ENCODE data around the gene ALX4.

The ALX4 gene

DNA sequence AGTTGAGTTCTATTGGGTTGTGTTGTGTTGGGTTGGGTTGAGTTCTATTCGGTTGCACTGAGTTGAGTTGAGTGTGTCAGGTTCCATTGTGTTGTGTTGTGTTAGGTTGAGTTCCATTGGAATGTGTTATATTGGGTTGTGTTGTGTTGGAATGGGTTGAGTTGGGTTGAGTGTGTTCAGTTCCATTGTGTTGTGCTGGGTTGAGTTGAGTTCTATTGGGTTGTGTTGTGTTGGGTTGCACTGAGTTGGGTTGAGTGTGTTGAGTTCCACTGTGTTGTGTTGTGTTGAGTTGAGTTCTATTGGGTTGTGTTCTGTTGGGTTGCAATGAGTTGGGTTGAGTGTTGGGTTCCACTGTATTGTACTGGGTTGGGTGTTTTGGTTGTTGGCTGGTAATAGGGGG is 35.5 kb downstream of the ALX4 start:
- TF ChIP-seq, protein P1, sequence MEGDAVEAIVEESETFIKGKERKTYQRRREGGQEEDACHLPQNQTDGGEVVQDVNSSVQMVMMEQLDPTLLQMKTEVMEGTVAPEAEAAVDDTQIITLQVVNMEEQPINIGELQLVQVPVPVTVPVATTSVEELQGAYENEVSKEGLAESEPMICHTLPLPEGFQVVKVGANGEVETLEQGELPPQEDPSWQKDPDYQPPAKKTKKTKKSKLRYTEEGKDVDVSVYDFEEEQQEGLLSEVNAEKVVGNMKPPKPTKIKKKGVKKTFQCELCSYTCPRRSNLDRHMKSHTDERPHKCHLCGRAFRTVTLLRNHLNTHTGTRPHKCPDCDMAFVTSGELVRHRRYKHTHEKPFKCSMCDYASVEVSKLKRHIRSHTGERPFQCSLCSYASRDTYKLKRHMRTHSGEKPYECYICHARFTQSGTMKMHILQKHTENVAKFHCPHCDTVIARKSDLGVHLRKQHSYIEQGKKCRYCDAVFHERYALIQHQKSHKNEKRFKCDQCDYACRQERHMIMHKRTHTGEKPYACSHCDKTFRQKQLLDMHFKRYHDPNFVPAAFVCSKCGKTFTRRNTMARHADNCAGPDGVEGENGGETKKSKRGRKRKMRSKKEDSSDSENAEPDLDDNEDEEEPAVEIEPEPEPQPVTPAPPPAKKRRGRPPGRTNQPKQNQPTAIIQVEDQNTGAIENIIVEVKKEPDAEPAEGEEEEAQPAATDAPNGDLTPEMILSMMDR (IDR thresholded peaks at IDR 0.05): no peak

DNA sequence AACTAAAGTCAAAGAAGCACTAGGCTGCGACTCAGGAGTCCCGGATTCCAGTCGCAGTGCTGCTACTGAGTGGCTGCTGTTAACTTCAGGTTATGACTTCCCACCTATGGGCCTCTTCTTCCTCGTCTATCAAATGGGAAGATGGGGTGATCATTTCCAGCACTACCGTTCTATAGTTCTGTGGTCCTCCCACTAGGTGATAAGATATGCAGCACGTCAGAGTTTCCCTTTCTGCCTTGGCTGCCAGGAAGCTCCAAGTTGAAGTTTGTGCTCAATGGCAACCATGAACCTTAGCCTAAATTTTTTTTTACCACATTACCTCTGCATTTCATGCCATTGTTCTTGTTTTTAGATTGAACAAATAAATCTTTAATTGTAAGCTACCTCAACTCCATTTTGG is 38.7 kb downstream of the ALX4 start:
- TF ChIP-seq, protein P1 (IDR thresholded peaks at IDR 0.05): no peak

DNA sequence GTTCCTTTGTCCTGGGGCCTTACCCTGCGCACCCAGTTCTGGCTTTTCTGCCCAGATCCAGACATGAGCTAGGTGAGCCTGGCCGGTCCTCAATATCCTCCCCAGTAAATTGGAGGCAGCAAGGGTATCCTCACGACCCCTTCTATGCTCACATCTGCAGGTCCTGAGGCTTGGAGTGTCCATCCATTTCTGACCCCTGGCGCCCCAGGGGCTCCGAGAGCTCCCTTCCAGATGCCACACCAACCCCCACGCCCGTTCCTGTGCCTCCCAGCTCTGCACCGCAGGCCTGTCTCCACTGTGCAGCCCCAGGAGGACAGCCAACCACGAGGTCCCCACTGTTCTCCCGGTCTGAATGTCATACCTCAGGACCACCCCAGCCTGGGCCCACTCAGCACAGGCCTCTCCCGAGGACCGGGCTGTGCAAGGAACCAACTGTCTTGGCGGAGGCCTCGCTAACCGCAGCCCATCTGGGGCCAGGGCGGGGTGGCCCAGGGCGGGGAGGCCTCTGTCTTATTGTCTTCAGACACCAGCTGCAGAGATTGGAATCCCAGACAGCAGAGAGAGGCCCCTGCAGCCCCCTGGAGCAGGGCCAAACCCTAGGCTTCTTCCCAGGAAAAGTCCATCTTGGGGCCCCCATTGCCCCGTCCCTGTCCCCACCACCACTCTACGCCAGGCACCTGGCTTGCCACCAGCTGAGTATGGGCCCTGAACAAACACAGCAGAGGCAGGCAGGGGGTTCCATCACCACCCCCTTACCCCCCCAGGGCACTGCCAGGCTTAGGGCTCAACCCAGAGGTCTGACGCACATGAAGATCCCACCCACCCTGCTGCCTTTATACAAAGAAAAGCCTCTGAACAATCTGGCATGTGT is 39.3 kb downstream of the ALX4 start:
- TF ChIP-seq, protein P1 (IDR thresholded peaks at IDR 0.05): no peak

DNA sequence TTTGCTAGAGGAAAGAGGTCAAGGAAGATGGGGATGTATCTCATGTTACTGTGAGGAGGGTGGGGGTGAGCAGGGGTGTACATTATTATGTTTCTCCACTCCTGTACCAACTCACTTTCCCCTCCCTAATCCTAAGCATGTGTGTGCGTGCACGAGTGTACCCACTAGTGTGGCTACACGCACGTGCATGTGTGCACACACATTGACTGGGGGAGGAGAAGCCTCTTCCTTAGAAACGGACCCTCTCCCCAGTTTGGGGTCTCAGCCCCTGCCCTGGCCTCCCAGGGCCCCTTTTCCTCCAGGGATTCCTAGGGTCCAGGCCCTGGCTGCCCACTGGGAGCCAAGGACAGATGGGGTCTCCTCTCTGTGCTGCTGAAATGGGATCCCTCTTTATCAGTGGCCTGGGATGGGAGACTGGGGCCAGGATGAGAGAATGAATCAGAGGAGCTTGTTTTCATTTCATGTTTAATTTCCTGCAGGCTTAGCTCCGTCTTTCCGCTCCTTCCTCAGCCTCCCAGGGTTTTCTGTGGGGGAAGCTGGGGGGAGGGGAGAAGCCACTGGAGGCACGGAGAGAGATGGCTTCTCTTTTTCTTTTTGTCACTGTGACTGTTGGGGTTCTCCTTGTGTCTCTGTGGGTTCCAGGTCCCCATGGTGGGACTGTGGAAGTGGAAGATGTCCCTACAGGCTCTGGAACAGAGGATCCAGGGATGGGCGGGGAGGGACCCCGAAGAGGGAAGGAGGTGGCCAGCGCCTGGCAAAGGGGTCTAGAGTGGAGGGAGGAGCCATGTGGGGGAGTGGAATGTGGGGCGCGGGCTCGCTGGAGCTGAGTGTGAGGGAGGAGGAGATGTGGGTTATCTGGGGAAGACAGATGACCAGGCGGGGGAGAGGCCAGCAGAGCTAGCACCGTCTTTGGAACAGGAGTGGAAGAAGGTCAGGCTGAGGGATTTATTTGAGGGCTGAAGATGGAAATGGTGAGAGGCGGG is 40.3 kb downstream of the ALX4 start:
- TF ChIP-seq, protein P1 (IDR thresholded peaks at IDR 0.05): no peak

DNA sequence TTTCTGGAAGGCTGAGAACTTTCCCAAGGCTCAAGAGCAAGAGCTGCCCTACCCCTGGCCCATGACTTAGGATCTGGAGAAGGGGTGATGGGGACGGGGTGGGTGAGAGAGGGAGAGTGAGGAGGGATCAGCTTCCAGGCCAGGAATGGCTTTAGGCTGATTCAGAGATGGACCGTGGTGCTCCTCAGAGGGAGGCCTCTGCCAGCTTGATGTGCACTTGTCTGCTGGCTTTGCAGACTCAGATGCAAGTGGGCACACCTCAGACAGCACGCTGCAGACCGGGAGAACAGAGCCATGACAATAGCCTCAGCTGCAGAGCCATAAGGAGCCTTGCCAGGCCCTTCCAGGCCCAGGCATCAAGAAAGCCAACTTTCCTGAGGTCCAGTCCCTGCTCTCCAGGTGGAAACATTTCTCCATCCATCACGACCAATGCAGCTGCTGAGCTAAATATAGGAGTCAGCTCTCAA is 41.3 kb downstream of the ALX4 start:
- TF ChIP-seq, protein P1 (IDR thresholded peaks at IDR 0.05): no peak

DNA sequence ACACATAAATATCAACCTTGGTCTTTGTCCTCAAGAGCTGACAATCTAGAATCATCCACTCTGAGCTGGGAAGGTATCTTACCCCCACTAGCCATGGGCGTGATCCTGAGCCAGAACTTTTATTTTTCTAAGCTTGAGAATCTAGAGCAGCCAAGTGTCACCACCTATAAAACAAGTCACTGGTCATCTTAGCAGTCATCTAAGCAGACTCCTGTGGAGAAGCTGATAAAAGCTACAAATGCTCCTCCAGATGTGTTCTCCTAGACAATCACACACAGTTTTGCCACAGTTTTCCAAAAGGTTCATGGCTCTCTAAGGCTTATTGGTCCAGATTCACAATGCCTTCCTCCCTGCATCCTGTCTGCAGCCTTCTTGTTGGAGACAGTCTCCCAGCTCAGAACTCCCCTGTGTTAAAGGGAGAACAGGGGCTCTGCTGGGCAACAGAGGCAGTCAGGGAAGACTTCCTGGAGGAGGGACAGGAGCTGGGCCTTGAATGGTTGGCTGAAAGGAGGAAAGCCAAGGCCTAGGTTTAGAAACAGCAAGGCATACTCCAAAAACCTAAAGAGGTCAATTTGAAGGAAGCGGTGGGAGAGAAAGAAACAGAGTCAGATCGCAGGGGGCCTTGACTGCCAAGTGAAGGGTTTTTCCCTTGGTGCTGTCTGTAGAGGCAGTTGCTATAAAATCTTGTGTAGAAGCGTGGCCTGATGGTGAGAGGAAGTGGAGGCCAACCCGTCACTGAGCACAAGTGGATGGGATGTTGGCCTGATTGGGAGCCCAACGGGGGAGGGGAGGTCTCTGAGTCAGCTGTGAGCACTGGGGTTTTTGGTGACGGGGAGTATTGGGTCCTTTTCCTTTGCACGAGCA is 42.0 kb downstream of the ALX4 start:
- TF ChIP-seq, protein P1 (IDR thresholded peaks at IDR 0.05): no peak
